Ishikawa (cell line): ENCODE data around the gene ATP10A.

Experiments used
- CEBPB ChIP-seq: IDR thresholded peaks from 2 replicates; pipeline ENCODE4 v1.6.1; 2012
- CREB1 ChIP-seq: IDR thresholded peaks from 2 replicates; pipeline ENCODE4 v1.6.1; 2012; ENCODE audit warnings: low read depth
- EGR1 ChIP-seq: IDR thresholded peaks from 2 replicates; pipeline ENCODE4 v1.6.1; 2012
- EP300 ChIP-seq: IDR thresholded peaks from 2 replicates; pipeline ENCODE4 v1.6.1; 2012; ENCODE audit warnings: borderline replicate concordance
- FOXM1 ChIP-seq: IDR thresholded peaks from 2 replicates; pipeline ENCODE4 v1.6.1; 2012; ENCODE audit warnings: low read depth, borderline replicate concordance
- NFIC ChIP-seq: IDR thresholded peaks from 2 replicates; pipeline ENCODE4 v1.6.1; 2012
- RAD21 ChIP-seq: IDR thresholded peaks from 2 replicates; pipeline ENCODE4 v1.6.1; 2012; ENCODE audit warnings: low read depth
- TAF1 ChIP-seq: IDR thresholded peaks from 2 replicates; pipeline ENCODE4 v1.6.1; 2012; ENCODE audit warnings: low read depth, mild to moderate bottlenecking
- TCF12 ChIP-seq: IDR thresholded peaks from 2 replicates; pipeline ENCODE4 v1.6.1; 2012; ENCODE audit warnings: low read depth
- TEAD4 ChIP-seq: IDR thresholded peaks from 2 replicates; pipeline ENCODE4 v1.6.1; 2012
- YY1 ChIP-seq: IDR thresholded peaks from 2 replicates; pipeline ENCODE4 v1.6.1; 2012; ENCODE audit warnings: low read depth
- ZBTB7A ChIP-seq: IDR thresholded peaks from 2 replicates; pipeline ENCODE4 v1.6.1; 2012; ENCODE audit warnings: low read depth
- TF ChIP-seq, protein P1 (sequence below): IDR thresholded peaks from 2 replicates; pipeline ENCODE4 v1.6.1; 2012
- TF ChIP-seq, protein P2 (sequence below): IDR thresholded peaks from 2 replicates; pipeline ENCODE4 v1.6.1; 2012; ENCODE audit warnings: low read depth, mild to moderate bottlenecking
- TF ChIP-seq, protein P3 (sequence below): IDR thresholded peaks from 2 replicates; pipeline ENCODE4 v1.6.1; 2012

The ATP10A gene

DNA sequence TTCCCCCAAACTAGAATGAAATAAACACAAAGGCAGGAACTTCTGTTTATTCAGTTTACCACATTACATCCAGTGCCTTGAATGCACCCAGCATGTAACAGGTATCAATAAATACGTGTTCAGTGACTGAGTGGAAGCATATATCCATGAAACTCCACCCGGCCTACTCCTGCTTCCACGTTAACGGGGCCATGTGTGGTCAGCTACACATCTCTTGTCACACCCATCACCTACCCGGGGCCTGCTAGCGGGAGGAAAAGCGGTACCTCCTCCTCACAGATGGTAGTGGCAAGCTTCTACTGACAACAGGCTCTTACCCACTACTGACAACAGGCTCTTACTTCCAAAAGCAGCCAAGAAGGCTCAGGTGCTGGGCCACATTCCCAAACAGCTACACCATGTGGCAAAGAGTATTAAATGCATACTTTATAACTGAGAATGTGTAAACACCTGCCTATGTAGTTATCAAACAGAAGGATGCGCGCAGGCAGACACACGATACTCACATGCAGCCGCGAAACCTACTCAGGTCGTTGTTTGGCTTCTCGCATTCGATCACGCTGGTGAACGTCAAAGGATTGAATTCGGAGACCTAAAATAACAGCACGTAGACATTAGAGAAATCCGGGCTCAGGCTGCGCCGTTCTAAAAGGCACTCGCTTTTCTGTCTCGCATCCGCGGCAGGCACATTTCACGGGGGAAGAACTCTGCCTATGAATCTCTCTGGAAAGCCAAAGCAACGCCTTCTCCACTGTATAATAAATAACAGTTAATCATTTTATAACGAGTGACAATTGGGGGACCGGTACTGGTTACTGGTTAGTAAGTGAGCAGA is 127.4 kb downstream of the ATP10A start:
- no peak for TF ChIP-seq CEBPB
- TF ChIP-seq NFIC: no peak
- TF ChIP-seq RAD21: no peak
- TF ChIP-seq ZBTB7A: no peak
- TF ChIP-seq, protein P1, sequence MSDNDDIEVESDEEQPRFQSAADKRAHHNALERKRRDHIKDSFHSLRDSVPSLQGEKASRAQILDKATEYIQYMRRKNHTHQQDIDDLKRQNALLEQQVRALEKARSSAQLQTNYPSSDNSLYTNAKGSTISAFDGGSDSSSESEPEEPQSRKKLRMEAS: no peak
- no peak for TF ChIP-seq TCF12
- no peak for TF ChIP-seq FOXM1
- no peak for TF ChIP-seq CREB1
- no peak for TF ChIP-seq TEAD4
- TF ChIP-seq, protein P2, sequence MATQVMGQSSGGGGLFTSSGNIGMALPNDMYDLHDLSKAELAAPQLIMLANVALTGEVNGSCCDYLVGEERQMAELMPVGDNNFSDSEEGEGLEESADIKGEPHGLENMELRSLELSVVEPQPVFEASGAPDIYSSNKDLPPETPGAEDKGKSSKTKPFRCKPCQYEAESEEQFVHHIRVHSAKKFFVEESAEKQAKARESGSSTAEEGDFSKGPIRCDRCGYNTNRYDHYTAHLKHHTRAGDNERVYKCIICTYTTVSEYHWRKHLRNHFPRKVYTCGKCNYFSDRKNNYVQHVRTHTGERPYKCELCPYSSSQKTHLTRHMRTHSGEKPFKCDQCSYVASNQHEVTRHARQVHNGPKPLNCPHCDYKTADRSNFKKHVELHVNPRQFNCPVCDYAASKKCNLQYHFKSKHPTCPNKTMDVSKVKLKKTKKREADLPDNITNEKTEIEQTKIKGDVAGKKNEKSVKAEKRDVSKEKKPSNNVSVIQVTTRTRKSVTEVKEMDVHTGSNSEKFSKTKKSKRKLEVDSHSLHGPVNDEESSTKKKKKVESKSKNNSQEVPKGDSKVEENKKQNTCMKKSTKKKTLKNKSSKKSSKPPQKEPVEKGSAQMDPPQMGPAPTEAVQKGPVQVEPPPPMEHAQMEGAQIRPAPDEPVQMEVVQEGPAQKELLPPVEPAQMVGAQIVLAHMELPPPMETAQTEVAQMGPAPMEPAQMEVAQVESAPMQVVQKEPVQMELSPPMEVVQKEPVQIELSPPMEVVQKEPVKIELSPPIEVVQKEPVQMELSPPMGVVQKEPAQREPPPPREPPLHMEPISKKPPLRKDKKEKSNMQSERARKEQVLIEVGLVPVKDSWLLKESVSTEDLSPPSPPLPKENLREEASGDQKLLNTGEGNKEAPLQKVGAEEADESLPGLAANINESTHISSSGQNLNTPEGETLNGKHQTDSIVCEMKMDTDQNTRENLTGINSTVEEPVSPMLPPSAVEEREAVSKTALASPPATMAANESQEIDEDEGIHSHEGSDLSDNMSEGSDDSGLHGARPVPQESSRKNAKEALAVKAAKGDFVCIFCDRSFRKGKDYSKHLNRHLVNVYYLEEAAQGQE: no peak
- no peak for TF ChIP-seq TAF1
- TF ChIP-seq, protein P3, sequence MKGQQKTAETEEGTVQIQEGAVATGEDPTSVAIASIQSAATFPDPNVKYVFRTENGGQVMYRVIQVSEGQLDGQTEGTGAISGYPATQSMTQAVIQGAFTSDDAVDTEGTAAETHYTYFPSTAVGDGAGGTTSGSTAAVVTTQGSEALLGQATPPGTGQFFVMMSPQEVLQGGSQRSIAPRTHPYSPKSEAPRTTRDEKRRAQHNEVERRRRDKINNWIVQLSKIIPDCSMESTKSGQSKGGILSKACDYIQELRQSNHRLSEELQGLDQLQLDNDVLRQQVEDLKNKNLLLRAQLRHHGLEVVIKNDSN: no peak
- TF ChIP-seq YY1: no peak
- no peak for TF ChIP-seq EP300
- TF ChIP-seq EGR1: no peak

DNA sequence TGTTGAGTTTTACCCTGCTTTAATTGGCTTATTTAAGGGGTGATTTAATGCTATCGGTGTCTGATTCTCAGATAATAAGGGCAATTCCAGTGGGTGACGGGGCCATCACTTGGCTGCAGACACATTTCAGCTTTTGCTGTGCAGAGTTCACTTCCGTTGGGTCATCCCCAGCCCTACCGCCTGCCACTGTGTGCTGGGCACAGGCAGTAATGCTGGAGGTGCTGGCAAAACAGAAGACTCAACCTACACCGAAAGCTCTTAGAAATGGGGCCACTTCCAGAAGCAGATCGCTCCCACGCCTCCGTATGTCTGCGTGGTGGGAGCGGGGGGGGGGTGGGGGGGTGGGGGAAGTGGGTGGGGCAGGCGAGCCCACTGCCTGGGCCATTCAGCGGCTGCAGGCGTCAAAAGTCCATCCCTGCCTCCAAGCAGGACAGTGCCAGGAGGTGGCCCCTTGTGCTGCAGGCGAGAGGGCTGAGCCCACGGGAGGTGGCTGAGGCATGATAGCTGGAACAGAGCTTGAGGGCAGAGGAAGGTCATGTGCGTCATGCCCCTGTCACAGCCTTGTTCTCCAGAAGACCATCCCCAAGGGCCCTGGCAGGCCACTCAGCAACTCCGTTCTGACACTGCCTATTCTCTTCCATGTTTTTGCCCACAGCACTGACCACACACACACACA is 128.3 kb downstream of the ATP10A start:
- no peak for TF ChIP-seq TAF1
- TF ChIP-seq, protein P2: no peak
- TF ChIP-seq FOXM1: no peak
- TF ChIP-seq RAD21: no peak
- no peak for TF ChIP-seq TCF12
- no peak for TF ChIP-seq ZBTB7A
- no peak for TF ChIP-seq EGR1
- TF ChIP-seq YY1: no peak

GRCh38 chr15:25733856-25734679 is 129.1 kb downstream of the ATP10A start:
- TF ChIP-seq ZBTB7A (no peak), RAD21 (no peak), TAF1 (no peak), CEBPB (no peak), EP300 (no peak)
- TF ChIP-seq, protein P1: no peak

DNA sequence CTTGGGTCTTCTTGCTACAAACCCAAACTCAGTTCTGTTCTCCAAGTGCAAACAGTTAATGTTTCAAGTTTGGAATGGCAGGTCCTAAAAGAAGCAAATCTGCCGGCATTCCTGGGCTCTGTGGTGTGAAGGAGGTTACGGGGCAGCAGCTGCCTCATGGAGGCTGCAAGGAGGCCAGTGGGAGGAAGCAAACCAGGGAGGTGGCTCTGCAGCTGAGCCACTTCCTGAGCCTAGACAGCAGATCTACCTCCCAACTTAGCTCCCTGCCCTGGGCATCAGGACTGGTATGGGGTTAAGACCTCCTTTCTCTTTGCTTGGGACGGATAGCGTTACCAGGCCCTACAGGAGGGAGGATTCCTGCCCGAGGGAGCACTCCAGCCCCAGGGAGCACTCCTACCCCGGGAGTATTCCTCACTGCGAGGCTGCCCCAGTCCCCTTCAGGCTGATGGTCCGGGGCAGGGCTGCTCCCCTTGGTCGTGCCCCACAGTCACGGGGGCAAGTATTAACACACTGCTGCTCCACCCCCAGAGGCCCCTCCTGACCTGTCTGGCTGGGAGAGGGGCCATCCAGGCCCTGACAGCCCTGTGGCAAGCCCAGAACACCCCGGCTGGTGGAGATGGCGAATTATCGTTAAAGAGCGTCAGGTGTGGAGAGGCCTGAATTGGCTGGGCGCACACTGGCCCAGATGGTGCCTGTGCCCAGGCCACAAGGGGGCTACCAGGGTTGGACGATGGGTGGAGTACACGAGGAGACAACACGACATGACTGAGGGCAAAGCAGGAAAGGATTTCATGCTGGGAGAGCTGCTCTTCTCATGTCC is 129.9 kb downstream of the ATP10A start:
- TF ChIP-seq TAF1: no peak
- TF ChIP-seq, protein P2: no peak
- TF ChIP-seq YY1: no peak
- no peak for TF ChIP-seq EP300
- TF ChIP-seq EGR1: no peak
- no peak for TF ChIP-seq TEAD4
- no peak for TF ChIP-seq RAD21
- TF ChIP-seq FOXM1: no peak
- no peak for TF ChIP-seq ZBTB7A
- TF ChIP-seq, protein P1: no peak
- TF ChIP-seq NFIC: no peak
- no peak for TF ChIP-seq TCF12
